ENCODE measurements around the gene RAB39A. TPM values are rescaled to one million over a fixed set of nuclear protein-coding genes. Genes with fewer than 3 reads are reported as not detected.

RAB39A gene
- total RNA-seq, 1 experiment from 2014 or later: 17.2 TPM

DNA sequence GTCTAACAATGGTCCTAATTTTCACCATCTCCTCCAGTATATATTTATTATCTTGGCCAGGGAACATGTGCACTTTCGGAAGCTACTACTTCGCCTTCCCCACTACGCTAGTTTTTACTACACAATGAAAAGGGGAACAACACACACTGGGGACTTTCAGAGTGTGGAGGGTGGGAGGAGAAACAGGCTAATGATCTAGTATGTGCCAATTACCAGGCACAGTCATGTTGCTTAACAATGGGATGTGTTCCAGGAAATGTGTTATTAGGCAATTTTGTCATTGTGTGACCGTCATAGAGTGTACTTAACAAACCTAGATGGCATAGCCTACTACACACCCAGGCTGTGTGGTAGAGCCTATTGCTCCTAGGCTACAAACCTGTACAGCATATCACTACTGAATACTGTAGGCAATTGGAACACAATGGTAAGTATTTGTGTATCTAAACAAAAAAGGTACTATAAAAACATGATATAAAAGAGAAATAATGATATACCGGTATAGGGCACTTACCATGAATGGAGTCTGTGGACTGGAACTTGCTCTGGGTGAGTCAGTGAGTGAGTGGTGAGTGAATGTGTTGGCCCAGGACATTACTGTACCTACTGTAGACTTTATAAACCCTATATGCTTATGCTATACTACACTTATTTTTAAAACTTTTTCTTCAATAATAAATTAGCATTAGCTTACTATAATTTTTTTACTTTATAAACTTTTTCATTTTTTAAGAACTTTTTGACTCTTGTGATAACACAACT, 60.3 kb downstream of the RAB39A start:
- peak; percentile 26 for DNase-seq (ENCODE audit: low spot score)
- Histone ChIP-seq H3K27ac (ENCODE audit: low read depth, low read length, poor library complexity, severe bottlenecking) (no peak overlapping the region), H3K9me3 (ENCODE audit: low read depth, low read length, poor library complexity, severe bottlenecking) (no peaks in the 10 kb centered on the region), H3K4me3 (ENCODE audit: low read depth, low read length, poor library complexity, severe bottlenecking) (no peak overlapping the region), H3K36me3 (ENCODE audit: insufficient read depth, low read length, poor library complexity, severe bottlenecking) (no peaks in the 10 kb centered on the region), H3K27me3 (replicated peaks; ENCODE audit: insufficient read depth, low read depth, low read length, poor library complexity) (no peaks in the 10 kb centered on the region), H3K4me1 (ENCODE audit: insufficient read depth, low read length, poor library complexity, severe bottlenecking) (no peaks in the 10 kb centered on the region)
- ChIA-PET POLR2A (ENCODE audit: low non-redundant PET) (no interaction called here), CTCF (no interaction called here)
- BruUV-seq (replicated peaks): no TSS peak
- intact Hi-C loops (cut with micrococcal nuclease; ENCODE audit: unreplicated experiment): no loop called here
- TF ChIP-seq EZH2 (IDR thresholded peaks at IDR 0.05; ENCODE audit: borderline replicate concordance, low read depth, low read length, poor library complexity, severe bottlenecking): no peak
- TF ChIP-seq CTCF (conservative IDR thresholded peaks at IDR 0.05; ENCODE audit: low read depth, low read length): no peak

- ChIA-PET POLR2A (ENCODE audit: low non-redundant PET) (no interaction called here), CTCF (no interaction called here)
- Histone ChIP-seq H3K27ac (ENCODE audit: low read depth, low read length, poor library complexity, severe bottlenecking) (no peak overlapping the region), H3K9me3 (ENCODE audit: low read depth, low read length, poor library complexity, severe bottlenecking) (no peaks in the 10 kb centered on the region), H3K4me1 (ENCODE audit: insufficient read depth, low read length, poor library complexity, severe bottlenecking) (no peaks in the 10 kb centered on the region), H3K4me3 (ENCODE audit: low read depth, low read length, poor library complexity, severe bottlenecking) (no peak overlapping the region), H3K36me3 (ENCODE audit: insufficient read depth, low read length, poor library complexity, severe bottlenecking) (no peaks in the 10 kb centered on the region), H3K27me3 (replicated peaks; ENCODE audit: insufficient read depth, low read depth, low read length, poor library complexity) (no peaks in the 10 kb centered on the region)
- BruUV-seq (replicated peaks): no TSS peak
- no peak for TF ChIP-seq EZH2 (IDR thresholded peaks at IDR 0.05; ENCODE audit: borderline replicate concordance, low read depth, low read length, poor library complexity, severe bottlenecking)
- TF ChIP-seq CTCF (conservative IDR thresholded peaks at IDR 0.05; ENCODE audit: low read depth, low read length): no peak
- DNase-seq (ENCODE audit: low spot score): peak; percentile 27
- intact Hi-C loops (cut with micrococcal nuclease; ENCODE audit: unreplicated experiment): no loop called here
These were observed 63.7 kb downstream of the RAB39A start for GRCh38 chr11:107991868-107992414.

DNA sequence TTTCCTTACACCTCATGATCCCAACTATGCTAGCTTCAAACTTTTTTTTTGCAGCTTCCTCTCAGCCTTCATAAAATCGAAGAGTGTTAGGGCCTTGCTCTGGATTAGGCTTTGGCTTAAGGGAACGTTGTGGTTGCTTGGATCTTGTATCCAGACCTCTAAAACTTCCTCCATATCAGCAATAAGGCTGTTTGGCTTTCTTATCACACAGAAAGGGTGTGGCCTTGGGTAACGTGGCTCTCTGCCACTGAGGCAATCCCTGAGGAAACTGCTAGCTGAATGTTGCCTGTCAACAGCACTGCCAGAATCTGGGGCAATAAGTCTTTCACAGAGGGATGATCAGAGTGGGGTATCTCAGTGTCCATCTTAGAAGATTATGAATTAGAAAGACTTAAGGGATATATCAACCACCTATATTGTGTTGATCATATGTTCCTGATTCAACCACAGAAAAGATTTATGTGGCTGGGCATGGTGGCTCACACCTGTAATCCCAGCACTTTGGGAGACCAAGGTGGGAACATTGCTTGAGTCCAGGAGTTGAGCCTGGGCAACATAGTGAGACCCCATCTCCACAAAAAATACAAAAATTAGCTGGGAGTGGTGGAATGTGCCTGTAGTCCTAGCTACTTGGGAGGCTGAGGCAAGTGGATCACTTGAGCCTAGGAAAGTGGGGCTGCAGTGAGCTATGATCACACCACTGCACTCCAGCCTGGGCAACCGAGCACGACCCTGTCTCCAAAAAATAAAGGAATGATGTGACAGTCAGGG, 67.9 kb downstream of the RAB39A start:
- Histone ChIP-seq H3K36me3 (ENCODE audit: insufficient read depth, low read length, poor library complexity, severe bottlenecking) (no peaks in the 10 kb centered on the region), H3K27me3 (replicated peaks; ENCODE audit: insufficient read depth, low read depth, low read length, poor library complexity) (no peaks in the 10 kb centered on the region), H3K9me3 (ENCODE audit: low read depth, low read length, poor library complexity, severe bottlenecking) (no peaks in the 10 kb centered on the region), H3K27ac (ENCODE audit: low read depth, low read length, poor library complexity, severe bottlenecking) (no peak overlapping the region), H3K4me1 (ENCODE audit: insufficient read depth, low read length, poor library complexity, severe bottlenecking) (no peaks in the 10 kb centered on the region), H3K4me3 (ENCODE audit: low read depth, low read length, poor library complexity, severe bottlenecking) (no peak overlapping the region)
- CTCF ChIA-PET: interaction anchor here (1.3 kb wide), 1 partner anchor 13 kb away, joined by 4 read pairs; the partner anchor contains the start of gene CUL5
- intact Hi-C loops (cut with micrococcal nuclease; ENCODE audit: unreplicated experiment): no loop called here
- no peak for DNase-seq (ENCODE audit: low spot score)
- TF ChIP-seq CTCF (conservative IDR thresholded peaks at IDR 0.05; ENCODE audit: low read depth, low read length) (no peak), EZH2 (IDR thresholded peaks at IDR 0.05; ENCODE audit: borderline replicate concordance, low read depth, low read length, poor library complexity, severe bottlenecking) (no peak)
- BruUV-seq (replicated peaks): no TSS peak
- POLR2A ChIA-PET (ENCODE audit: low non-redundant PET): no interaction called here
